GM12878 (cell line): ENCODE results near the gene CACNB3. TPM values are rescaled to one million over a fixed set of nuclear protein-coding genes. Genes with fewer than 3 reads are reported as not detected.

ENCODE experiments used
- ATAC-seq: fragments of 200-7000 bp; cut with Tn5 transposase; 3 replicates; pipeline ENCODE4 v1.9.1; 2020; ENCODE audit warnings: mild to moderate bottlenecking, moderate library complexity
- BruUV-seq: library from RNA; stranded (reverse); fragments of 400-500 nt; replicated peaks from 2 replicates; lab custom pipeline; 2021; lab: Mats Ljungman, UMichigan
- CTCF ChIA-PET: fragments of 300-600 bp; sonication (Branson Sonifier 250); formaldehyde crosslinking; extraction: SDS; loops from one replicate; lab custom pipeline; 2021; ENCODE audit warnings: inconsistent platforms; lab: Yijun Ruan, JAX
- POLR2A ChIA-PET: fragments of 350-600 bp; formaldehyde crosslinking; extraction: SDS; loops from one replicate; lab custom pipeline; 2021; ENCODE audit warnings: inconsistent platforms; lab: Charles Lee
- RAD21 ChIA-PET: fragments of 300-600 bp; sonication (Branson Sonifier 250); formaldehyde crosslinking; loops from one replicate; lab custom pipeline; 2023; ENCODE audit warnings: antibody characterized with exemption; ENCODE audit not compliant: unreplicated experiment; lab: Charles Lee
- SMC1A ChIA-PET: fragments of 300-600 bp; sonication (Branson Sonifier 250); formaldehyde crosslinking; loops from one replicate; lab custom pipeline; 2023; ENCODE audit not compliant: unreplicated experiment, uncharacterized antibody; lab: Charles Lee
- DNase-seq: peaks from one replicate; pipeline ENCODE4 v3.0.0-alpha.2; 2011; ENCODE audit warnings: low read depth, low spot score
- FAIRE-seq: peaks from 3 replicates; lab custom pipeline; 2011; peaks lifted over from hg19 to GRCh38; lab: Jason Lieb, UNC
- H2AFZ ChIP-seq: 2 replicates; pipeline ENCODE4 v1.6.0; 2011; ENCODE audit warnings: low read depth, low read length, control low read depth; ENCODE audit not compliant: control insufficient read depth
- H3K27ac ChIP-seq: 2 replicates; pipeline ENCODE4 v1.5.1; 2011; ENCODE audit warnings: control low read depth; ENCODE audit not compliant: control insufficient read depth, insufficient read depth
- H3K27me3 ChIP-seq, 2 experiments: replicated peaks in 1 of 2; 2 replicates each; pipeline versions ENCODE4 v1.6.0 to v1.6.1; 2011; ENCODE audit warnings: low read length in 1 of 2; ENCODE audit not compliant: control insufficient read depth in 2 of 2, insufficient read depth in 2 of 2
- H3K36me3 ChIP-seq, 2 experiments: 2 replicates each; pipeline ENCODE4 v1.5.1; 2011; ENCODE audit warnings: low read length in 1 of 2; ENCODE audit not compliant: control insufficient read depth in 2 of 2, insufficient read depth in 2 of 2
- H3K4me1 ChIP-seq: 2 replicates; pipeline ENCODE4 v1.6.1; 2011; ENCODE audit warnings: mild to moderate bottlenecking, low read length, moderate library complexity, mixed read lengths; ENCODE audit not compliant: control insufficient read depth, insufficient read depth
- H3K4me2 ChIP-seq: 2 replicates; pipeline ENCODE4 v1.6.0; 2011; ENCODE audit warnings: control low read depth; ENCODE audit not compliant: control insufficient read depth, insufficient read depth
- H3K4me3 ChIP-seq: fragments of 200-600 bp; sonication (generic); 2 replicates; pipeline ENCODE4 v1.5.1; 2016
- H3K79me2 ChIP-seq: 2 replicates; pipeline ENCODE4 v1.6.0; 2011; ENCODE audit warnings: low read length; ENCODE audit not compliant: control insufficient read depth, insufficient read depth
- H3K9ac ChIP-seq: 2 replicates; pipeline ENCODE4 v1.8.0; 2011; ENCODE audit warnings: low read length, control low read depth, mixed read lengths; ENCODE audit not compliant: control insufficient read depth, insufficient read depth
- H3K9me3 ChIP-seq: replicated peaks from 3 replicates; pipeline ENCODE4 v1.5.1; 2011; ENCODE audit warnings: mild to moderate bottlenecking, low read length; ENCODE audit not compliant: control insufficient read depth, insufficient read depth
- H4K20me1 ChIP-seq: 2 replicates; pipeline ENCODE4 v1.6.0; 2011; ENCODE audit not compliant: control insufficient read depth, insufficient read depth
- BHLHE40 ChIP-seq, 2 experiments: fragments of 450-650 bp in 1 of 2; IDR thresholded peaks; 2 replicates each; pipeline ENCODE4 v1.6.1; 2011 to 2017; ENCODE audit warnings: low read depth in 2 of 2, borderline replicate concordance in 1 of 2, improper control_type of control experiment in 1 of 2, low read length in 1 of 2, mild to moderate bottlenecking in 1 of 2
- CHD2 ChIP-seq: IDR thresholded peaks from 2 replicates; pipeline ENCODE4 v1.6.1; 2011; ENCODE audit warnings: low read depth, low read length, improper control_type of control experiment, borderline replicate concordance
- EZH2 ChIP-seq: IDR thresholded peaks from 2 replicates; pipeline ENCODE4 v1.6.1; 2012; ENCODE audit warnings: low read depth, mild to moderate bottlenecking, control low read depth, inconsistent platforms, low read length, borderline replicate concordance; ENCODE audit not compliant: control insufficient read depth
- IRF4 ChIP-seq: IDR thresholded peaks from 2 replicates; pipeline ENCODE4 v1.6.1; 2011; ENCODE audit warnings: low read depth, low read length
- KLF5 ChIP-seq: fragments of 450-650 bp; IDR thresholded peaks from 2 replicates; pipeline ENCODE4 v1.6.1; 2014; ENCODE audit warnings: mild to moderate bottlenecking; ENCODE audit not compliant: partially characterized antibody
- MEF2B ChIP-seq: fragments of 450-650 bp; IDR thresholded peaks from 2 replicates; pipeline ENCODE4 v1.6.1; 2018; ENCODE audit warnings: mild to moderate bottlenecking, moderate library complexity; ENCODE audit not compliant: partially characterized antibody, poor library complexity, severe bottlenecking
- MXI1 ChIP-seq: fragments of 150-350 bp; IDR thresholded peaks from 2 replicates; pipeline ENCODE4 v1.6.1; 2011; ENCODE audit warnings: low read depth, mild to moderate bottlenecking, inconsistent platforms, low read length, improper control_type of control experiment
- NFXL1 ChIP-seq: fragments of 450-650 bp; IDR thresholded peaks from 2 replicates; pipeline ENCODE4 v1.6.1; 2017; ENCODE audit warnings: antibody characterized with exemption, mild to moderate bottlenecking, borderline replicate concordance
- NR2C2 ChIP-seq: IDR thresholded peaks from 2 replicates; pipeline ENCODE4 v1.6.1; 2011; ENCODE audit warnings: borderline replicate concordance, low read depth; ENCODE audit not compliant: control insufficient read depth, insufficient read length
- POLR2A ChIP-seq: IDR thresholded peaks from 2 replicates; pipeline ENCODE4 v1.6.1; 2011; ENCODE audit warnings: low read depth, mild to moderate bottlenecking, low read length
- RB1 ChIP-seq: fragments of 450-650 bp; formaldehyde crosslinking; IDR thresholded peaks from 2 replicates; pipeline ENCODE4 v1.6.1; 2017; ENCODE audit warnings: mild to moderate bottlenecking, borderline replicate concordance
- TARDBP ChIP-seq: IDR thresholded peaks from 2 replicates; pipeline ENCODE4 v1.6.1; 2016; ENCODE audit warnings: borderline replicate concordance
- TBL1XR1 ChIP-seq: IDR thresholded peaks from 2 replicates; pipeline ENCODE4 v1.6.1; 2012; ENCODE audit warnings: low read depth, low read length, improper control_type of control experiment
- ZNF217 ChIP-seq: fragments of 450-650 bp; IDR thresholded peaks from 2 replicates; pipeline ENCODE4 v1.6.1; 2017; ENCODE audit warnings: antibody characterized with exemption, mild to moderate bottlenecking
- WGBS: methylation state at CpG from one replicate; pipeline ENCODE4 v1.1.6; 2016; ENCODE audit warnings: low lambda C conversion rate; ENCODE audit not compliant: insufficient replicate concordance, insufficient coverage; ENCODE audit errors: missing lambda C conversion rate; 5-methylcytosine and 5-hydroxymethylcytosine counted together
- in situ Hi-C: fragments of 300-500 bp; cut with MboI; formaldehyde crosslinking; loops from 9 replicates; pipeline ENCODE4 v1.14.3; 2018; ENCODE audit warnings: mixed read lengths
- intact Hi-C: fragments of 100-400 bp; cut with micrococcal nuclease; formaldehyde crosslinking; loops from one replicate; pipeline ENCODE4 v1.14.2; 2022; ENCODE audit not compliant: unreplicated experiment
- polyA plus RNA-seq, 11 experiments: library from polyadenylated mRNA; depleted of rRNA in 4 of 11; unstranded in 6 of 11; stranded (reverse) in 5 of 11; fragments of >200 nt; fragmentation: Nextera tagmentation in 4 of 11; fragmentation: Illumina TruSeq in 1 of 11; extraction: Ambion mirVana in 4 of 11; extraction: Trizol in 1 of 11; gene quantifications; 1 replicate in 1 of 11; 2 replicates in 10 of 11; pipeline versions ENCODE4 v1.2.1 to v1.2.3, GENCODE V29; 2011 to 2016; ENCODE audit warnings: inconsistent platforms in 2 of 11, missing spikeins in 2 of 11, low read depth in 1 of 11
- total RNA-seq, 4 experiments: library from RNA; depleted of rRNA in 3 of 4; stranded (reverse); fragments of >200 nt in 3 of 4; fragmentation: Illumina TruSeq in 1 of 4; extraction: Trizol in 1 of 4; gene quantifications; 2 replicates each; pipeline versions ENCODE4 v1.2.1 to v1.2.3, GENCODE V29; 2013 to 2021

Gene CACNB3
- total and polyA plus RNA-seq, 10 of the 15 experiments (the other 5 are each of a cell fraction or from before 2014, with no cell fraction given) = 0.78 to 5.0 (median 1.7) TPM

GRCh38 chr12:48827513-48828096 is 9.3 kb downstream of the CACNB3 start:
- Histone ChIP-seq H3K79me2 (no peaks in the 10 kb centered on the region), H2AFZ (no peak overlapping the region), H3K27ac (no peak overlapping the region), H3K4me1 (no peaks in the 10 kb centered on the region; the same call in 1 of the 2 replicates), H3K4me2 (no peak overlapping the region), H3K9me3 (no peaks in the 10 kb centered on the region), H3K27me3 (no peaks in the 10 kb centered on the region; a peak in 1 of 4 replicates), H4K20me1 (no peaks in the 10 kb centered on the region), H3K4me3 (no peak overlapping the region), H3K9ac (no peak overlapping the region), H3K36me3 (peaks cover 23 to 31% of the 10 kb centered on the region in 2 experiments; a peak in 3 of 4 replicates)
- RAD21 ChIA-PET = interaction anchor here (1.1 kb wide), 1 partner anchor 74 kb away, joined by 3 read pairs; no protein-coding TSS in a partner anchor
- FAIRE-seq (no peak), DNase-seq (no peak), ATAC-seq (no peak)
- no TSS peak for BruUV-seq
- no peak for TF ChIP-seq KLF5
- no peak for TF ChIP-seq NFXL1
- TF ChIP-seq POLR2A = peak; percentile 26; the same call in 1 of the 2 replicates
- CTCF ChIA-PET = interaction anchor here (1.0 to 1.5 kb wide), 4 partner anchors 12 to 169 kb away, joined by 3 to 4 read pairs (median 3); no protein-coding TSS in a partner anchor
- SMC1A ChIA-PET = no interaction called here
- in situ Hi-C loops = no loop called here
- POLR2A ChIA-PET = interaction anchor here (1.6 kb wide), 1 partner anchor 8 kb away, joined by 4 read pairs; no protein-coding TSS in a partner anchor
- intact Hi-C loops = no loop called here
- 94% methylated on average over 17 of the region's 17 CpGs for WGBS

GRCh38 chr12:48828293-48828692 is 10.0 kb downstream of the CACNB3 start:
- TF ChIP-seq CHD2 (no peak), BHLHE40 (IDR thresholded peaks at IDR 0.05; ENCODE audit: borderline replicate concordance in 1 of 2, low read depth in 2 of 2, low read length in 1 of 2) (no peak), MEF2B (no peak), IRF4 (no peak), ZNF217 (no peak), TARDBP (no peak), TBL1XR1 (no peak), RB1 (no peak), MXI1 (no peak), EZH2 (no peak), NR2C2 (no peak)

More at GRCh38 chr12:48828293-48828692, 10.0 kb downstream of the CACNB3 start:
- no peak for FAIRE-seq
- peaks cover 24 to 33% of the 10 kb centered on the region in 2 experiments; a peak in 3 of 4 replicates for H3K36me3 ChIP-seq
- no peak for ATAC-seq
- no peaks in the 10 kb centered on the region; the same call in 1 of the 2 replicates for H3K4me1 ChIP-seq
- H4K20me1 ChIP-seq = no peaks in the 10 kb centered on the region
- no peak overlapping the region for H3K4me3 ChIP-seq
- H3K9ac ChIP-seq = no peak overlapping the region
- H3K79me2 ChIP-seq = no peaks in the 10 kb centered on the region
- no peaks in the 10 kb centered on the region for H3K9me3 ChIP-seq
- no peak for DNase-seq
- no peak overlapping the region for H3K27ac ChIP-seq
- H3K4me2 ChIP-seq = no peak overlapping the region
- ChIA-PET SMC1A (no interaction called here), POLR2A (interaction anchor here (1.6 kb wide), 1 partner anchor 9 kb away, joined by 4 read pairs; no protein-coding TSS in a partner anchor), RAD21 (no interaction called here), CTCF (interaction anchor here (0.6 kb wide), 1 partner anchor 51 kb away, joined by 3 read pairs; no protein-coding TSS in a partner anchor)
- WGBS = 80% methylated on average over 2 of the region's 2 CpGs
- BruUV-seq = no TSS peak
- no peak overlapping the region for H2AFZ ChIP-seq
- intact Hi-C loops = no loop called here
- in situ Hi-C loops = no loop called here
- no peaks in the 10 kb centered on the region for H3K27me3 ChIP-seq
